HG02970 (cell line): ENCODE results near the gene SULT1E1.

Experiments
- ATAC-seq: cut with Tn5 transposase; IDR thresholded peaks from one replicate; pipeline ENCODE4 v1.9.1; 2021; ENCODE audit warnings: mild to moderate bottlenecking, moderate library complexity, moderate number of reproducible peaks; ENCODE audit not compliant: unreplicated experiment, low FRiP score

Gene SULT1E1

DNA sequence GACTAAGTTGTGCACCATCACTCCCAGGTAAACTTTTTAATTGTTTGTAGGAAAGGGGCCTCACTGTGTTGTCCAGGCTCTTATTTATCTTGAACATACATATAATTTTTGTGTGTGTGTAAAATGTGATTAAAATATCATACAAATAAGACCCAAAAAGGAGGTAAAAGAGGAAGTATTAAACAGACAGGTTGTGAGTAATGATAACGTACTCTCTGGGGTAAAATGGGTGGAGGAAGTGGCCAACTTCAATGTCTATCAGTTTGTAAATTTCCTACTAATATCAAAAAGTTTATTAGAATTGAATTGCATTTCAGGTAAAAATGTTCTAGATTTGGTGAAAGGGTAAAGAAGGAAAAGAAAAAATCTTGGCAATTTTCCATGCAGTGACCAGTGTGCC lies 48.8 kb downstream of the SULT1E1 start:
- ATAC-seq = no peak

DNA sequence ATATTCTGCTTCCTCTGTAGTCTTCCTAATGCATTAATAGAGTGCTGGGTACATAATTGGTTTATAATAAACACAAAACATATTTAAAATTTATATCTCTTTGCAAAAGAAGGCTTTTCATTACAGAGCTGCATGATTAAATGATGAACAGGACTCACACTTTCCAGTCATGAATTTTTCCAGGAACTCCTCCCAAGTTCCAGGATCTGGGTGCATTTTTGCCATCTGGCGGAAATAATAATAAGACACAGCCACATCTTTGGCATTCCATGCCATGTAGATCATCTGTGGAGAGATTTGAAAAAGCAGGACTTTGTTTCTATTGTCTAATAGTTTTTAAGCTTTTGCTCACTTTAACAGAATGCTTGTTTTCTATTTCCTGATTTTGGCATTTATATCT lies 59.3 kb downstream of the SULT1E1 start:
- no peak for ATAC-seq

DNA sequence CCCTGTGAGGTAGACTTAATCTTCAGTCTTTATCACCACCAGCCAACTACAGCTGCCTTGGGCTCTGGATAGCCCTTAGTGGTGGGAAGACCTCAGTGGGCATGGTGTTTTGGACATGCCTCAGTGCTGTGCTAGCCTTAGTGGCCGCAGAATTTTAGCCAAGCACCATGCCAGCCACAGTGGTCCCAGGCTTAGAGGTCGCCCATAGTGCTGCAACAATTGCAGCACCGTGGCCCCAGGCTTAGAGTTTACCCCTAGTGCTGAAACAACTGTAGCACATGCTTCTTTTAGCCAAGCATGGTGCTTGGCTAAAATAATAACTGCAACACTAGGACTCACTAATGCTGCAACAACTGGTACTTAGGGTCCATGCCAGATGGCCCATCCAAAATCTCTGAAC lies 60.6 kb downstream of the SULT1E1 start:
- ATAC-seq = no peak

DNA sequence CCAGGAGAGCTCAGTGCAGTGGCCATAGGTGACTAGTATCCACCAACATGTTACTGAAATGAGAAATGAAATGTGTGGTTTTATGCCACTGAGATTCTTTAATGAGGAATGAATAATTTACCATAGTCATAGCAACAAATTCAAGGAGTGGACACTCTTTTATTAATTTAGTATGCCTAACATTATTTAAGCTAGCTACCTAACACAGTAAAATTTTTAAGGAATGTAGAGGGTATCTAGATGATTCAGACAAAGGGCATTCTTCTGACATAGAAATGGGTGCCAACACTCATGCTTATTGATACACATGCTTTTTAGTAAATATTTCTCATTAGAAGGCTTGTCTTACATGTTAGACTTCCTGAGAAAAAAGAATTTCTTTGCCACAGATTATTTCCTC lies 66.2 kb downstream of the SULT1E1 start:
- ATAC-seq = no peak
